Mesendoderm (in vitro differentiated cells): ENCODE results near the gene KIZ.

Experiments
- DNase-seq: peaks from one replicate; pipeline ENCODE4 v3.0.0; 2013
- H2AK5ac ChIP-seq: 2 replicates; pipeline ENCODE4 v1.6.1; 2013; ENCODE audit warnings: low read length, inconsistent platforms
- H2BK120ac ChIP-seq: 2 replicates; pipeline ENCODE4 v1.6.1; 2013; ENCODE audit warnings: low read depth, mild to moderate bottlenecking, low read length, moderate library complexity, mixed read lengths
- H2BK15ac ChIP-seq: replicated peaks from 2 replicates; pipeline ENCODE4 v1.6.1; 2013; ENCODE audit warnings: low read depth, mild to moderate bottlenecking, moderate library complexity
- H2BK5ac ChIP-seq: 2 replicates; pipeline ENCODE4 v1.6.1; 2013; ENCODE audit warnings: low read length, inconsistent platforms
- H3K18ac ChIP-seq: 2 replicates; pipeline ENCODE4 v1.6.1; 2013; ENCODE audit warnings: mild to moderate bottlenecking, low read length, mixed read lengths
- H3K23ac ChIP-seq: one replicate; pipeline ENCODE4 v1.6.1; 2013; ENCODE audit warnings: low read length
- H3K27ac ChIP-seq: 2 replicates; pipeline ENCODE4 v1.5.1; 2013; ENCODE audit warnings: low read depth, mild to moderate bottlenecking, inconsistent platforms, low read length, moderate library complexity
- H3K27me3 ChIP-seq: 2 replicates; pipeline ENCODE4 v1.6.1; 2013; ENCODE audit warnings: low read length, control low read depth, mild to moderate bottlenecking, inconsistent platforms; ENCODE audit not compliant: insufficient read depth, poor library complexity
- H3K36me3 ChIP-seq: 2 replicates; pipeline ENCODE4 v1.6.1; 2013; ENCODE audit warnings: low read length, inconsistent platforms; ENCODE audit not compliant: control insufficient read depth, insufficient read depth
- H3K4ac ChIP-seq: one replicate; pipeline ENCODE4 v1.6.1; 2013; ENCODE audit warnings: low read depth, mild to moderate bottlenecking, low read length, moderate library complexity
- H3K4me1 ChIP-seq: 2 replicates; pipeline ENCODE4 v1.6.1; 2013; ENCODE audit warnings: low read depth, low read length, inconsistent platforms; ENCODE audit not compliant: control insufficient read depth
- H3K4me2 ChIP-seq: 2 replicates; pipeline ENCODE4 v1.6.1; 2013; ENCODE audit warnings: low read length
- H3K4me3 ChIP-seq: 2 replicates; pipeline ENCODE4 v1.5.1; 2013; ENCODE audit warnings: mild to moderate bottlenecking, low read length
- H3K56ac ChIP-seq: one replicate; pipeline ENCODE4 v1.6.1; 2013; ENCODE audit warnings: low read length
- H3K79me1 ChIP-seq: 2 replicates; pipeline ENCODE4 v1.6.1; 2013; ENCODE audit warnings: low read length, inconsistent platforms
- H3K79me2 ChIP-seq: 2 replicates; pipeline ENCODE4 v1.6.1; 2013; ENCODE audit warnings: mild to moderate bottlenecking, low read length; ENCODE audit not compliant: control insufficient read depth, insufficient read depth
- H3K9ac ChIP-seq: 2 replicates; pipeline ENCODE4 v1.6.1; 2013; ENCODE audit warnings: low read length, inconsistent platforms
- H4K5ac ChIP-seq: one replicate; pipeline ENCODE4 v1.6.1; 2013; ENCODE audit warnings: low read length
- H4K8ac ChIP-seq: one replicate; pipeline ENCODE4 v1.6.1; 2013; ENCODE audit warnings: low read depth, mild to moderate bottlenecking, control low read depth, low read length, moderate library complexity
- WGBS: extraction: QIAGEN DNeasy Blood & Tissue Kit; methylation state at CpG from one replicate; pipeline ENCODE4 v1.1.7; 2013; ENCODE audit warnings: low lambda C conversion rate, missing lambda C conversion rate; ENCODE audit not compliant: insufficient coverage; ENCODE audit errors: extremely low coverage; 5-methylcytosine and 5-hydroxymethylcytosine counted together

The KIZ gene

DNA sequence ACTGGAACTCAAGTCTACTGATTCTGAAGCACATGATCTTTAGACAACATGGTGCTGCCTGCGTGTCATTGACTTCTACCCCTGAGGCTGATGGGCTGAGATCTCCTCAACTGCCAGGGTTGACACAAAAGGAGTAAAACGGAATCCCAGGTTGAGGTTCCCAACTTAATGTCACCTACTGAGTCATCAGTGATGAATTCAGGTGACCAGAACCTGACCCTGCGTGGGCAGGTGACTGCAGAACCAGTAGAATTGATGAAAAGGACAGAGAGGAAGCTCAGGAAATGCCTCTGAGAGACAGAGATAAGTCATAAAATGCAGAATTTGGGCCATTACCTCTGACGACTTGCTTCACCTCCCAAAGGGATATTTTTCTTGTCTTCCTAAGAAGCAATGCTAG lies 7.7 kb upstream of the KIZ start:
- no peak overlapping the region for H2BK120ac ChIP-seq
- no peak overlapping the region for H2BK15ac ChIP-seq
- no peak overlapping the region for H2AK5ac ChIP-seq
- no peaks in the 10 kb centered on the region for H3K27me3 ChIP-seq
- WGBS = no CpG with 5 or more reads among the region's 4 CpGs
- H3K4me3 ChIP-seq = no peak overlapping the region
- no peak overlapping the region for H3K18ac ChIP-seq
- no peak overlapping the region for H3K23ac ChIP-seq
- H3K4ac ChIP-seq = no peak overlapping the region
- no peak overlapping the region for H3K9ac ChIP-seq
- H3K4me1 ChIP-seq = no peaks in the 10 kb centered on the region
- no peaks in the 10 kb centered on the region for H3K79me2 ChIP-seq
- no peak overlapping the region for H3K56ac ChIP-seq
- no peak for DNase-seq
- no peak overlapping the region for H4K5ac ChIP-seq
- H3K27ac ChIP-seq = no peak overlapping the region
- no peaks in the 10 kb centered on the region for H3K79me1 ChIP-seq
- H2BK5ac ChIP-seq = no peak overlapping the region
- H4K8ac ChIP-seq = no peak overlapping the region
- no peak overlapping the region for H3K4me2 ChIP-seq
- no peaks in the 10 kb centered on the region for H3K36me3 ChIP-seq

DNA sequence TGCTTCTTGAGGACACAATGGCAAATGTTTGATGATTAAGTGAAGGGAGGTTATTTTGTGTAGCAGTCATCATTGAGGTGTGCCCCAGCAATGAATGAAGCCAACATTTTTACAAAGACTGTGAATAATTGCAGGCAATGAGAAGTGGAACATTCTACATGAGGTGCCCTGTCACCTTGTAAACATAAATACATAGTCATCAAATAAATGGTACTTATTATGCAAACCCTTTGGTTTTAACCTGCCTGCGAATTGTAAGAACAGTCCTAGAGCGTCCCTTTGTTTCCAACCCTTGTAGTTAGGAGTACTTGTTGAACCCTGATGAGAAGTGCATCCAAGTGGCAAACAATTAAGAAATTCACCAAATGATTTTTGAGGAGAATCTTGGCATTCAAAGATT lies 7.1 kb upstream of the KIZ start:
- Histone ChIP-seq H3K4me2 (no peak overlapping the region), H3K79me1 (no peaks in the 10 kb centered on the region), H2AK5ac (no peak overlapping the region), H2BK5ac (no peak overlapping the region), H3K27me3 (no peaks in the 10 kb centered on the region), H4K8ac (no peak overlapping the region), H3K4me3 (no peak overlapping the region), H3K18ac (no peak overlapping the region), H3K36me3 (no peaks in the 10 kb centered on the region), H3K4me1 (no peaks in the 10 kb centered on the region), H2BK15ac (no peak overlapping the region), H3K23ac (no peak overlapping the region), H3K79me2 (no peaks in the 10 kb centered on the region), H3K27ac (no peak overlapping the region), H3K9ac (no peak overlapping the region), H4K5ac (no peak overlapping the region), H3K56ac (no peak overlapping the region), H2BK120ac (no peak overlapping the region), H3K4ac (no peak overlapping the region)
- DNase-seq = no peak
- no CpG with 5 or more reads among the region's 2 CpGs for WGBS

DNA sequence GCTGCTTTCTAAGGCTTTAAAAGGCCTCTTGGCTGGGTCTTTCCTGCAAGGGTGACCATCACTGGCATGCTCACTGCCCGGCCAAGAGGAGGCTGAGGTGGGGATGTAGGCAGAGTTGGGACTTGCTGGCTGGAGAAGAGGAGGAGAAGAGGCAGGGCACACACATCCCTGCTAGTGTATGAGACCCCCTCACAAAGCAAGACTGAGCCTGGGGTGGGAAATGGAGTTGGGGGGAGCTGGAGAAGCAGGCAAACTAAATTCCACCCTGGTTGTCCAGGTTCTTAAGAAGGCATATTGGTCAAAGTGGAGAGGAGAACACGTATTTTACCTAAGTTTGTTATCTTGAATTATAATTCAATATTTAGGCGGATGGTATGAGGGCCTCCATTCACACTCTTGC lies 1.7 kb upstream of the KIZ start:
- no peaks in the 10 kb centered on the region for H3K79me2 ChIP-seq
- no peaks in the 10 kb centered on the region for H3K36me3 ChIP-seq
- WGBS = no CpG with 5 or more reads among the region's 3 CpGs
- no peak overlapping the region for H3K23ac ChIP-seq
- H2AK5ac ChIP-seq = no peak overlapping the region
- H3K4me1 ChIP-seq = no peaks in the 10 kb centered on the region
- H3K4ac ChIP-seq = no peak overlapping the region
- H3K4me3 ChIP-seq = no peak overlapping the region
- no peak overlapping the region for H3K27ac ChIP-seq
- no peak overlapping the region for H3K18ac ChIP-seq
- peaks cover 2% of the 10 kb centered on the region for H3K79me1 ChIP-seq
- H3K56ac ChIP-seq = no peak overlapping the region
- DNase-seq = no peak
- H3K27me3 ChIP-seq = no peaks in the 10 kb centered on the region
- H3K9ac ChIP-seq = no peak overlapping the region
- H4K8ac ChIP-seq = no peak overlapping the region
- no peak overlapping the region for H2BK5ac ChIP-seq
- H2BK120ac ChIP-seq = no peak overlapping the region
- H3K4me2 ChIP-seq = no peak overlapping the region
- H4K5ac ChIP-seq = no peak overlapping the region
- no peak overlapping the region for H2BK15ac ChIP-seq

DNA sequence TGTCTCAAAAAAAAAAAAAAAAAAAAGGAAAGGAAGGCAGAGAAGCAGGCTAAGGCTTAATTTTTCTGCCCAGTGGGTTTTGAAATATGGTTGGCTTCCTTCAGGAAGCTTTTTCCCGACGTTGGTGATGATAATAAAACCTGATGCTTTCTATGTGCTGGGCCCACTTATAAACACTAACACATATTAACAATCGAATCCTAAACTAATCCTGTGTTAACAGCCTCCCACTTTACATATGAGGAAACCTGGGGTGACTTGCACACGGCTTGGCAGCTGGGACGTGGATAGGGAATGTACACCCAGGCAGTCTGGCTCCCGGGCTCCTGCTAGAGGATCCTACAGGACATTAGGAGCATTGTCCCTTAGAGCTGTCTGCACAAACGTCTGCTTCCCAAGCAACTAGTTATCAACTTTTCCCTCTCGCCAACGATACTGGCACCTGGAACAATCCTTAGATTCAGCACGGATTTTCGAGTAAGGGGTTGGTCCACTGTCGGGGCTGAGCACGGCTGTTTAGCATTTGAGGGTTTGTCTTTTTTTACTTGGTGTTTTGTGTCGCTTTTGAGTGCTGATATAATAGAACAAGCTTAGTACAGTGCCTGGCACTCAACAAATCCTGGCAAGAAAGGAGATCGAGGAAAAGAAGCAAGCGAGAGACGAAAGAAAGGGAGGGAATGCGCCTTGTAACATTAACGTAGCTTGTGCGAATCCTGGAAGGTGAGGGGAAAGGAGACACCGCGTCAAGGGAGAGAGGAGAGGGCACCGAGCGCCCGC lies 622 bp upstream of the KIZ start:
- Histone ChIP-seq H3K18ac (no peak overlapping the region), H3K4me1 (no peaks in the 10 kb centered on the region), H3K27ac (no peak overlapping the region), H4K5ac (no peak overlapping the region), H3K4me2 (peak overlapping the region; percentile 34), H4K8ac (no peak overlapping the region), H3K56ac (peak overlapping the region; percentile 79), H3K9ac (peak overlapping the region; percentile 53), H2BK5ac (no peak overlapping the region), H3K4ac (no peak overlapping the region), H2AK5ac (no peak overlapping the region), H3K79me1 (peaks cover 2% of the 10 kb centered on the region), H3K79me2 (no peaks in the 10 kb centered on the region), H3K27me3 (no peaks in the 10 kb centered on the region), H3K23ac (no peak overlapping the region), H2BK120ac (no peak overlapping the region), H3K4me3 (peak overlapping the region; percentile 3), H3K36me3 (no peaks in the 10 kb centered on the region), H2BK15ac (no peak overlapping the region)
- no CpG with 5 or more reads among the region's 25 CpGs for WGBS
- DNase-seq = peak; percentile 65

DNA sequence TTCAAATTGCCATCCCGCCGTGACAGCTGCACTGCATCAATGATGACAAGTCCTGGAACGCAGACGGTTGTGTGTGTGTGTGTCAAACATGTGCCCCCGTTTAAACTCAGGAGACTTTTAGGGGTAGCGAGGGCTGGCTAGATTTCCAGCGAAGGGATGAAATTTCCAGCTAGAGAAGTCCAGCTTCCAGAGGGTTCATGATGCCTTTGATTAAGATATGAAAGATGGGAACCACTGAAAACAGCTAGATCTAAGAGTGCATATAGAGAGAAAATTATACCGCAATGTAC lies 644 bp downstream of the KIZ start:
- Histone ChIP-seq H3K23ac (no peak overlapping the region), H2BK120ac (no peak overlapping the region), H2BK15ac (no peak overlapping the region), H3K9ac (peak overlapping the region; percentile 80), H2AK5ac (no peak overlapping the region), H3K56ac (peak overlapping the region; percentile 90), H3K27ac (no peak overlapping the region), H3K4me2 (peak overlapping the region; percentile 86), H3K27me3 (no peaks in the 10 kb centered on the region), H2BK5ac (no peak overlapping the region), H3K36me3 (no peaks in the 10 kb centered on the region), H4K8ac (no peak overlapping the region), H3K79me1 (peaks cover 2% of the 10 kb centered on the region), H3K79me2 (no peaks in the 10 kb centered on the region), H3K4me3 (peak overlapping the region; percentile 74), H3K18ac (no peak overlapping the region), H3K4me1 (no peaks in the 10 kb centered on the region), H3K4ac (no peak overlapping the region), H4K5ac (no peak overlapping the region)
- WGBS = no CpG with 5 or more reads among the region's 8 CpGs
- no peak for DNase-seq
